OCI-M2 (cell line): ENCODE results near the gene RAB2B.

Source experiments
- DNase-seq: peaks from one replicate; lab custom pipeline; 2025; ENCODE audit not compliant: unreplicated experiment; lab: John Stamatoyannopoulos, UW

The RAB2B gene

GRCh38 chr14:21476925-21477681, at the start of gene RAB2B, which contains the start of gene TOX4:
TSS of gene RAB2B (minus strand) at chr14:21476959. CDS start at chr14:21476872, 87 bp downstream.
TSS of gene TOX4 (plus strand) at chr14:21477195. CDS start at chr14:21477279, 84 bp downstream.
- DNase-seq = peak; percentile 87

GRCh38 chr14:21525962-21526671, 49.4 kb upstream of the RAB2B start, which contains the start of gene SALL2:
TSS of gene SALL2 (minus strand) at chr14:21526346. CDS start at chr14:21526127, 219 bp downstream.
- no peak for DNase-seq

GRCh38 chr14:21525571-21525961, 48.8 kb upstream of the RAB2B start:
- DNase-seq = no peak

DNA sequence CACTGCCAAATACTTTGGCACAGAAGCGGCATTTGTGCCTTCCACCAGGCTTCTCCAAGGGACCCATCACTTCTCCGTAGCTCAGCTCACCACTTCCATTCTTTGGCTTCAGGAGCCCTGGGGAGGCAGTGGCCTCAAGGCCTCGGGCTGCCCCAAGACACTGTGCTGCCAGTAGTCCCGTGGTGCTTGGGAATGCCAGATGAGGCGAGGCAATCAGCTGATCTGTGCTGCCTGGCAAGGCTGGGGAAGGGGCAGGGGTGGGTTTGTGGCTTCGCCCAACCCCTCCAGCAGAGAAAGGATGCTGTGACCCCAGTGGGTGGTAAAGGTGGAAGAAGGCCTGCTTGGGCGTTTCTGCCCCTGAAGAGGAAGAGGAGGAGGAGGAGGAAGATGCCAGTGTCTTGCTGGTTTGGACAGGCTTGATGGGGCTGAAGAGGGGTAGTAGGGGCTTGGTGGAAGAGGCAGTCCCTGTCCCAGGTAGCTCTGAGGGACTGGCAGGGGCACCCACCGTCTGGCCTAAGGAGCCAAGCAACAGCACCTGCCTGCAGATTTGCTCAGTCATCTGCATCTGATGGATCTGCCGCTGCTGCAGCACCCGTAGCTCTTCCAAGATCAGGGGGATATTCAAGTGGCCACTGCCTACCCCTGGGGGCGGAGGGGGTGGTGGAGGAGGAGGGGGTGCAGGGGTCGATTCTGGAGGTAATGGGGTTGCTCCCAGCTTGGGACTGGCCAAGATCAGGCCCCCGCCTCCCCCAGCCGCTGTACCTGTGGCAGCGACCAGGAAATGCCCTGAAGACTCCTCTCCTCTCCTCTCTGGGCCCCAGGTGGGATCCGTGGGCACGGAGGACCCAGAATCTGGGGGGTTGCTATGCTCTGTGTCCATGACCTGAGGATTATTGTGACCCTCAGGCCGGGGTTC, 48.1 kb upstream of the RAB2B start:
- no peak for DNase-seq

DNA sequence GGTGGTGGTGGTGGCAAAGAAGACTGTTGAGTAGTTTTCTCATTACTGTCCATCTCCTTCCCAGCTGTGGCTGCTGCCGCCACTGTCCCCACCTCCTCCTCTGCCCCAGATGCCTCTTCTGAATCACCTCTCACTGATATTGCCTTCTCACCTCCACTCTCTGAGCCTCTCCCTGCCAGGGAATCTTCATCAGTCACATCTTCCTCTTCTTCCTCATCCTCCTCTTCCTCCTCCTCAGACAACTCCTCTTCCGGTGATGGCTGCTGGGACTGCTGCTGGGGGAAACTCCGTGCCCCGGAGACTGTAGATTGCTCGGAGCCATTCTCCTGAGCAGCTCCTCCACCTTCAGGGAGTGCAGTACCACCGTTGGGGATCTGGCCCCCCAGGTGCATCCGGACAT, 46.4 kb upstream of the RAB2B start:
- DNase-seq = no peak

DNA sequence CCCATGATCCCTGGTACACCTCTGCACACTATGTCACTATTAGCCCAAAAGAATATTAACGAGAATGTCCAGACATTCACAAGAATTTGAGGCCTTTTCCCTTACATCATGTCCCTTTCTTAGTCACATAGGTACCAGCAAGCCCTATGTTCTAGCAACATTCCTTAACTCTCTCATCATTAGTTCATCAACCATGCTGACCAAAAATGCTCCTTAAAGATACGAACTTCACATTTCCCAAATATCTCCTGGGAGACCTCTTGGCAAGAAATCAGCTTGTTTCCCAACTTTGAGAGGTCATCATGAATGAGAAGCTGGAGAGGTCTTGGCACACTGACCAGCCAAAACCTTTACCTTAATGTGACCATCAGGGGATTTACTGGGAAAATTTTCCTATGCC, 44.7 kb upstream of the RAB2B start:
- DNase-seq = no peak

DNA sequence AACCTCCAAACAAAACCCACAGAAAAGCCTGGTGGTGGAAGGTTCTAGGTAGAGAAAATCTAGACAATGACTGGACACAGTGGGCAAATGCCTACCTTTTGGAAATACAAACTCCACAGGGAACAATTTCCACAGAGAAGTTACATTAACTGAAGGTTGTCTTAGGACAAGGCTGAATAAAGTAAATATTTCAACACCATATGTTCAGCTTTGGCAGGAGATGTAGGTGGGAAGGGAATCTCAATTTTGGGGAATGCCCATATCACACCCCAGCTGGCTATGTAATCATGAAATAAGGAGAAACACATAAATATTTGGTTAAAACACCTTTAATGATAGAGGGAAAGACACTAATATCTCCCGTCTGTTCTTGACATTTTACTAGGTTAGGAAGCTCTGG, 44.0 kb upstream of the RAB2B start:
- no peak for DNase-seq

- DNase-seq = no peak
Observed at GRCh38 chr14:21518725-21519124, 42.0 kb upstream of the RAB2B start.

GRCh38 chr14:21514341-21514740, 37.6 kb upstream of the RAB2B start:
- DNase-seq = no peak

- peak; percentile 97 for DNase-seq
Observed at GRCh38 chr14:21510735-21511657, 34.2 kb upstream of the RAB2B start, which contains the start of gene METTL3. TSS of gene METTL3 (minus strand) at chr14:21511340. CDS start at chr14:21511223, 117 bp downstream.

- DNase-seq = no peak
Observed at GRCh38 chr14:21509432-21510143, 32.8 kb upstream of the RAB2B start.

DNA sequence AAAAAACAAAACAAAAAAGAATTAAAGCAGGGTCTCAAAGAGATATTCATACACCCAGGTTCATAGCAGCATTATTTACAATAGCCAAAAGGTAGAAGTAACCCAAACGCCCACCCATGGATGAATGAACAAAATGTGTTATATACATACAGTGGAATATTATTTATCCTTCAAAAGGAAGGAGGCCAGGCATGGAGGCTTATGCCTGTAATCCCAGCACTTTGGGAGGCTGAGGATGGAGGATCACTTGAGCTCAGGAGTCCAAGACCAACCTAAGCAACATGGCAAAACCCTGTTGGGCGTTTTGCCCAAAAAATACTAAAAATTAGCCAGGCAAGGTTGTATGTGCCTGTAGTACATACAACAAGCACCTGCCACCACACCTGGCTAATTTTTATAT, 29.8 kb upstream of the RAB2B start:
- DNase-seq = no peak

- no peak for DNase-seq
Observed at GRCh38 chr14:21505012-21505553, 28.3 kb upstream of the RAB2B start.

DNA sequence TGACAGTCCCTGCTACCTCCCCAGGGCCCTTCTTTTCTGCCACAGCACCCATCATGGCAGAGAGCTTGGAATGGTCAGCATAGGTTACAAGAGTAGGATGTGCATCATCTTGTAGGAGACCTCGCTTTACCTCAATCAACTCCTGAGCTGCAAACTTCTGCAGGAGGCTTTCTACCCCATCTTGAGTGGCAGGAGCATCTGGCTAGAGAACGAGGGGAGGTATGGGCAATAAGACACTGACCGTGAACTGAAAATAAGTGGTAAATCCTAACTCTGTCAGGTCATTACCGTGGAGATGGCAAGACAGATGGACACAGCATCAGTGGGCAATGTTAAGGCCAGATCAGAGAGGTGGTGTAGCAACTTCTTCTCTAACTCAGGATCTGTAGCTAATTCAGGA, 26.6 kb upstream of the RAB2B start:
- DNase-seq = no peak

DNA sequence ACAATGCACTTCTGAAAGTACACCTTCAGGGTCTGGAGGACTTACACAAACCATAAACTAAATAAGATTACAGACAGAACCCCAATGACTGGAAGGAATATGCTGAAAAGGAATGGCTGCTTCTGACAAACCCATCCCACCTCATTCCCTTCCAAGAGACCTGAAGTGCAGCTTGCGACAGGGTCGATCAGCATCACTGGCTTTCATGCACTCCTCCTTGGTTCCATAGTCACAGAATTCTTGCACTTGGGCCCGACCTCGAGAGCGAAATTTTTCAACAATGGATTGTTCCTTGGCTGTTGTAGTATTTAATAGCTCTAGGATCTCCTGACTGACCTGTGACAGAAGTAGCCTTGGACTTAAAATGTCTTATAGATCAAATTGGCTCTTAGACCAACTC, 24.8 kb upstream of the RAB2B start:
- DNase-seq = no peak

DNA sequence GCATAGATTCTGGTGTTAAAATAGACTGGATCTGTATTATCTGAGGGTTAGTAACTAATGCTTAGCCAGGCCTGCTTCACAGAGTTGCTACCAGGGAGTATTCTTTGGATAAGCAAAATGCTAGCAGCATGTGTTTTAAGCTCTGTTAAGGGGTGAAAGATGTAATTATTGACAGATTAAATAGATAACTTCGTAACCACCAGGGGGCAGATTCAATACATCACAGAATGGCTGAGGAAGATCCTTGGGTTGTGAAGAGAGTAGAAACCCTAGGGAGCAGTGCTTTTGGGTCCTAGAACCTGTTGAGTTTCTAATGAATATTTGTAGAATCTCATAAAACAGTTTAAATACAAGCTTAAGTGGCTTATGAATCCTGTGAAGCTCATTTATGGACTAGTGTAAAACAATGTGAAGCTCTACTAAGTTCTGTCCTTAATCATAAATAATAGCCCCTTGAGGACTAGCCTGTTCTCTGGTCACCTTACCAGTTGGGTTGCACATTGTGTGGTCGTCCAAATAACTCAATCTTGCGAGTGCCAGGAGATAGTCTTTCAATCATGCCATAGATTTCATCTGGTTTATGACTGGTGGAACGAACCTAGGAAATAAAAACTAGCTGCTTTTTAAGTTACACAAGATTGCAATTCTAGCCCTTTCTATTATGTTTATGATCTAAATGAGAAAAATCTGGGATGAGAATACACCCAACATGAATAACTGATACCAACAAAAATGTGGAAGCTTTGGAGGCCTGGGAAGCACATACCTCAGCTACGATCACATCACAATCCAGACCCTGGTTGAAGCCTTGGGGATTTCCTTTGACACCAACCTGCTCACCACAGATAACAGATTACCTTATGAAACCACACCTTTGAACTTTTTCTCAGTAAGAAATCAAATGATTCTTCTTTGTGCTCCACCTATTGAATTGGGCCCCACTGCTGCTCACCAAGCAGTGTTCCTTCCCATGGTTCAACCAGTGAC, 22.1 kb upstream of the RAB2B start:
- DNase-seq = peak; percentile 19

DNA sequence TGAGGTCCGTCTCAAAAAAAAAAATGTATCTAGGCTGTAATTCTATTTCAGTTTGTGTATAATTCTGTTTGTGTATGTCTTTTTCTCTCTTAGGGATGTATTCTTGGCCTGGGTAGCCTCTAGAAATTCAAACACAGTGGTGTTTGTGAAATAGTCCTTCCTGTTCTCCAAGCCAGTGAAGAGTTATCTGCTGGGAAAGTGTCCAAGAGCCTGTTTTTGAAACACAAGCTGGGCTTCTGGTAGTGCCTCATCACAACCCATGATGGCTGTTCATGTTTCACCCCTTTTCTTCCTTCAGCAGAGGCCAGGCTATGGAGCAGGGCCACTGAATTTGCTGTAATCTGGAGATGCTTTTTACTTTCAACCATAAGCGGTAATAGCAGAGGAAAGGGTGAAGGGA, 19.7 kb upstream of the RAB2B start:
- DNase-seq = no peak
